Measurements from ENCODE around the gene SLC35E2B. TPM values are rescaled to one million over a fixed set of nuclear protein-coding genes. Genes with fewer than 3 reads are reported as not detected.

The SLC35E2B gene
- total RNA-seq, 1 donor from 2014 or later = 119 TPM

GRCh38 chr1:1626207-1627141 is 66.1 kb downstream of the SLC35E2B start:
- Mint-ChIP-seq H3K4me3 (no peak overlapping the region), H3K4me1 (peaks cover 8% of the 10 kb centered on the region), H3K36me3 (no peaks in the 10 kb centered on the region), H3K27me3 (ENCODE audit: low read depth) (peaks cover 5% of the 10 kb centered on the region), H3K9me3 (no peaks in the 10 kb centered on the region), H3K27ac (no peak overlapping the region)
- no peak for TF ChIP-seq CTCF (IDR thresholded peaks at IDR 0.05; ENCODE audit: unreplicated experiment)
- DNase-seq (ENCODE audit: low spot score in 2 of 2, unreplicated experiment in 2 of 2) = no peak

- no peaks in the 10 kb centered on the region for H3K9me3 Mint-ChIP-seq
- H3K4me3 Mint-ChIP-seq = no peak overlapping the region
- H3K27ac Mint-ChIP-seq = no peak overlapping the region
- no peaks in the 10 kb centered on the region for H3K36me3 Mint-ChIP-seq
- DNase-seq (ENCODE audit: low spot score in 2 of 2, unreplicated experiment in 2 of 2) = no peak
- no peak for TF ChIP-seq CTCF (IDR thresholded peaks at IDR 0.05; ENCODE audit: unreplicated experiment)
- H3K4me1 Mint-ChIP-seq = peaks cover 8% of the 10 kb centered on the region
- H3K27me3 Mint-ChIP-seq (ENCODE audit: low read depth) = peaks cover 3% of the 10 kb centered on the region
Observed at GRCh38 chr1:1625824-1626206, 66.8 kb downstream of the SLC35E2B start.

- Mint-ChIP-seq H3K9me3 (no peaks in the 10 kb centered on the region), H3K36me3 (no peaks in the 10 kb centered on the region), H3K27ac (no peak overlapping the region), H3K4me1 (peaks cover 8% of the 10 kb centered on the region), H3K4me3 (no peak overlapping the region), H3K27me3 (ENCODE audit: low read depth) (peaks cover 3% of the 10 kb centered on the region)
- TF ChIP-seq CTCF (IDR thresholded peaks at IDR 0.05; ENCODE audit: unreplicated experiment) = no peak
- DNase-seq (ENCODE audit: low spot score in 2 of 2, unreplicated experiment in 2 of 2) = no peak
Observed at GRCh38 chr1:1625404-1625775, 67.2 kb downstream of the SLC35E2B start.

GRCh38 chr1:1624443-1625403 is 67.9 kb downstream of the SLC35E2B start:
- Mint-ChIP-seq H3K4me1 (peaks cover 6% of the 10 kb centered on the region), H3K9me3 (no peaks in the 10 kb centered on the region), H3K4me3 (no peak overlapping the region), H3K36me3 (no peaks in the 10 kb centered on the region), H3K27ac (no peak overlapping the region), H3K27me3 (ENCODE audit: low read depth) (no peaks in the 10 kb centered on the region)
- peak in 1 of 2 experiments; percentile 41 for DNase-seq (ENCODE audit: low spot score in 2 of 2, unreplicated experiment in 2 of 2)
- no peak for TF ChIP-seq CTCF (IDR thresholded peaks at IDR 0.05; ENCODE audit: unreplicated experiment)

- H3K27me3 Mint-ChIP-seq (ENCODE audit: low read depth) = no peaks in the 10 kb centered on the region
- no peak overlapping the region for H3K27ac Mint-ChIP-seq
- H3K9me3 Mint-ChIP-seq = no peaks in the 10 kb centered on the region
- TF ChIP-seq CTCF (IDR thresholded peaks at IDR 0.05; ENCODE audit: unreplicated experiment) = no peak
- no peak overlapping the region for H3K4me3 Mint-ChIP-seq
- DNase-seq (ENCODE audit: low spot score in 2 of 2, unreplicated experiment in 2 of 2) = no peak
- peaks cover 6% of the 10 kb centered on the region for H3K4me1 Mint-ChIP-seq
- peaks cover under 1% of the 10 kb centered on the region for H3K36me3 Mint-ChIP-seq
Observed at GRCh38 chr1:1623631-1624442, 68.8 kb downstream of the SLC35E2B start.
